Measurements from ENCODE around the gene EDC3. TPM values are rescaled to one million over a fixed set of nuclear protein-coding genes. Genes with fewer than 3 reads are reported as not detected.
"Not testable (repeated sequence)": the region's sequence is repeated elsewhere in the genome, so short reads cannot be mapped to it uniquely, and the experiment has no call there.

EDC3 gene
- total RNA-seq, 1 donor from 2014 or later, result 43.4 TPM

DNA sequence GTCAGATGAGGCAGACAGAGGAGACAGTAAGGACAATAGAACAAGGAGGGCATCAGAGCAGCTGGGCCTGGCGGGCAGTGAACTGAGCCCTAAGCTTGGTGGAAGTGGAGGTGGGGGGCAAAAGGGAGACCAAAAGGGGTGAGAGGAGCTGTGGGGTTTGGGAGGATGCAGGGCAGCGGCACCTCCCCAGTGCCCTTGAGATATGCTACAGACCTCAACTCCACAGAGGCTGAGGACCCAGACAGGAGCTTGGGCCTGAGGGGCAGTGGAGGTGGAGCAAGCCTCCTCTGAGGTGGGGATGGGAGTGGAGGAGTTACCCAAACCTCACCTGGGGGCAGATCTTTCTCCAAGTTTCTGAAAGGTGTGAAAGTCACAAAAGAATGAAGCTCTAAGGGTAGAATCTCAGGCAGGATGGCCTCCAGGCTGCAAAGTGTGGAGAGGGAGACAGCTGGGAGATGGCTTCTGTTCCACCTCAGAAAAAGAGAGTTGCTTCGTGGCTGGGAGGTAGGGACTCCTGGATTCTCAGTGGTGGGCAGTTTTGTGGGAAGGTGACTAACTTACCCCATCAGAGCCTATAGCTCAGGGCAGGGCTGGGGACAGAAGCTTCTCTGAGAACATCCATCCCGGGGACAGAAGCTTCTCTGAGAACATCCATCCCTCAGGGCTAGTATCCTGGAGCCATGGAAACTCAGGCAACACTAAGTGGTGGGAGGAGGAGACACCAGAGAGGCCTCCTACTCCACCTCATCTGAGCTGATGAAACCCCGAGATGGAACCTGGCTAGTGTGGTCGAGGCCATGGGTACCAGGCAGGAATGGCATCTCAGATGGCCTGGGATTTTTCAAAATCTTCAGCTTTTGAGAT is 82.5 kb downstream of the EDC3 start:
- intact Hi-C loops (cut with micrococcal nuclease), result loop anchor here (10.0 kb wide), 1 partner anchor 619 kb away; the partner anchor contains the start of genes PML and STOML1

GRCh38 chr15:74612677-74613076 is 83.1 kb downstream of the EDC3 start:
- intact Hi-C loops (cut with micrococcal nuclease), result loop anchor here (10.0 kb wide), 1 partner anchor 618 kb away; the partner anchor contains the start of genes PML and STOML1

DNA sequence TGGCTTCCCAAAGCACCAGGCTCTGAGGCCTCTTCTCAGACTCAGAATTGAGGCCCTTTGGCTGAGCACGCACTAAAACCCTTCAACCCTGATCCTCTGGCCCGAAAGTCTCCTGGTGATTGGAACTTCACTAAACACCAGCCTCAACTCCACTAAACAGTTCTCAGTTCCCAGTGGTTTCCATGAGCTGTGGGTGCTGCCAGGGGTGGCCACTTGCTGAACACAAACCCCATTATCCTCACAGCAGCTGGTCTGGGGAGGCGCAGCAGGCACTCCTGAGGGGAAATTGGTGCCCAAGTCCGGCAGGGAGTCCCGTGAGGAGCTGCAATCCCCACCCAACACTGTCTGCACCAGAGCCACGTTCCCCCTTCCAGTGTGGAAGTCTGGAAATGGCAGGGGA is 84.0 kb downstream of the EDC3 start:
- intact Hi-C loops (cut with micrococcal nuclease), result loop anchor here (10.0 kb wide), 1 partner anchor 617 kb away; the partner anchor contains the start of genes PML and STOML1

DNA sequence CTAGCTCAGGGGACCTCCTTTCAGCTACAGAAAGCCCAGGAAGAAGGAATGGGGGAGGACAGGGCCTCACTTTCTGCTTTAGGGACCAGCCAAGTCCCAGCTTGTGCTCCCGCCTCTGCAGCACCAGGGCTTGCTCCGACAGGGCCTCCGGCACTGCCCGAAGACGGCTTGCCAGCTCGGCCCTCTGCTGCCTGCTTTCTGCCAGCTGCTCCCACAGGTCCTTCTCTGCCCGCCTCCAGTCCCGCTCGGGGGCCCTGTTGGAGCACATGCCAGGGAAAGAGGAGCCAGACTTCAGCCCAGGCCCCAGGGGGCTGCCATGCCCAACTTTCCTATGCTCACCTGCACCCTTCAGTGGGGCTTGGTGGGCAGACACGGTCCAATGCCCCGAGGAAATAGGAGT is 84.5 kb downstream of the EDC3 start:
- intact Hi-C loops (cut with micrococcal nuclease), result loop anchor here (10.0 kb wide), 1 partner anchor 617 kb away; the partner anchor contains the start of genes PML and STOML1

DNA sequence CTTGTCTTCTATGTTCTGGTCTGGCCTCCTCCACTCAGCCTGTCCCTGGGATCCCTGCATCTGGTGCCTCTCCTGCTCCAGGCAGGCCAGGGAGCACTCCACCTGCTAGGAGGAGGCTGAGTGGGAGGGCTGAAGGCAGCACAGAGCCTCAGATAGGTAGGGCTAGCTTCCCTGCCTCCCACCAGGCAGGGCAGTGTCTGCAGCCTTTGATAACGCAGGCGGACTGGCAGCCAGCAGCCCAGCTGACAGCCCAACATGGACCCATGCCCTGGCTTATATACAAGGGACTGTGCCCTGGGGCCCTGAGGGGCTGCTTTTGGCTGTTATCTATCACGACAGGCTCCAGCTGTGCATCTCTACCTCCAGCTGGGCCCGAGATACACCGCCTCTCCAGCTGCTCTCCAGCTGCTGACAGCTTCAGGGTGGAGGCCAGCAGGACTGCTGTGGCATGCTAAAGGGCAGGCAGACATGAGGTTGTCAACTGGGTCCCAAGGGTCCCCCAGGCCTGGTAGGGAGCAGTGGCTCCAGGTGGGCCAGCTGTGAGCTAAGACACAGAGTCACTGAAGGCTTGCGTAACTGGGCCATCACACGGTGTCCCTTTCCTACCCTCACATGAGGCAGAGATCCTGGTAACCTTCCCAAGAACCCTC is 85.4 kb downstream of the EDC3 start:
- intact Hi-C loops (cut with micrococcal nuclease), result loop anchor here (10.0 kb wide), 1 partner anchor 616 kb away; the partner anchor contains the start of genes PML and STOML1

DNA sequence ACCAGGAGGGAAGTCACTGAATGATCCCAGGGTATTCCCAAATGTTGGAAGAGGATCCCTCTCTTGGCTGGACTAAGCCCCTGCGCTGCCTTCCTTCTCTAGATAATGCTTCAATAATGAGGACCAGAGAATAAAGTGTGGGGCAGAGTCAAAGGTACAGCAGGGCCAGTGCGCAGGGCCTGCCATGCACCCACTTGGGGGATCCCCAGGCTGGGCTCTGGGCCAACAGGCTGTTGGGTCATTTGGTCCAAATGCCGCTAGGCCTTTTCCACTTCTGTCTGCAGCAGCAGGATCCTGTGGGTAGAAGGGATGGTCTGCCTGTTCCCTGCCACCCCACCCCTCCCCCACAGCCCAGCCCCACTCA is 85.9 kb downstream of the EDC3 start:
- intact Hi-C loops (cut with micrococcal nuclease), result loop anchor here (10.0 kb wide), 1 partner anchor 615 kb away; the partner anchor contains the start of genes PML and STOML1

- intact Hi-C loops (cut with micrococcal nuclease), result no loop called here
Measured at GRCh38 chr15:74608786-74609185, 87.0 kb downstream of the EDC3 start.

- intact Hi-C loops (cut with micrococcal nuclease), result no loop called here
Measured at GRCh38 chr15:74605795-74606150, 90.1 kb downstream of the EDC3 start.

- intact Hi-C loops (cut with micrococcal nuclease), result no loop called here
Measured at GRCh38 chr15:74604983-74605794, 90.6 kb downstream of the EDC3 start.

DNA sequence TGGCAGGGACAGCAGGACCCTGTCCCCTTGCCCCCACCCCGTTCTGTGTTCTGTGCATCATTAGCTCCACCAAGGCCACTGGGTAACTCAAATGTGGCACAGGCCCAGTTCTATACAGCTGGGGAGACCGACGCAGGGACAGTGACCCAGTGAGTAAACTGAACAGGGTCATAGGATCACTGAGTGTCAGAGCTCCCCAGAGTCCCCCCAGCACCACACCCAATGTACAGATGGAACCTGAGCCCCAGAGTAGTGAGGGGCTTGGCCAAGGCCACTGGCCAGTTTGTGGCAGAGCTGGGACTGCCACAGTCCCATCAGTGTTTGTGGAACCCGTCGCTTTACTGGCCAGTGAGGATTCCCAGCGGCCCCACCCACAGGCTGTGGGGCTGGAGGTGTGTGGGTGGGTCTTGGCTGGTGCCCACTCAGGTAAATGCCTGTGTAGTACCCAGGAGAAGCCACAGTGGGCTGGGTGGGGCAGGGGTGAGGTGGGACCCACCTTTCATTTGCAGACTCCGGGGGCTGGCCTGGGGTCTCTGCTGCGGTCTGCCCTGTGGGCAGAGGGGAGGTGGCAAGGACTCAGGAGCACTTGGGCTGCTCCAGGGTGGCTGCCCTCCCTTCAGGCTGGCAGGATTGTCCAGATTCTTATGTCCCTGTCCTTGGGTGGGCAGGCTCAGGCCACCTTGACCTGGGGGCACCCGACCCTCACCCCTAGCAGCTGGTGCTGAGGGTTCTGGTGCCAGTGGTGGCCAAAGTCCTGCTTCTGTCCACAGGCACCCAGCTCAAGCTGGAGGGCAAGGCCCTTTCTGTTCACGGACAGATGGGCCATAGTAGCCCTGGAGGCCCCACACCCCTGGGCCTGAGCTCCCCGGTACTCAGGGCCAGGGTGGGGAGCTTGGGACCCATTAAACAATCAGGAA is 91.8 kb downstream of the EDC3 start:
- intact Hi-C loops (cut with micrococcal nuclease), result no loop called here

GRCh38 chr15:74603026-74603788 is 92.6 kb downstream of the EDC3 start:
- intact Hi-C loops (cut with micrococcal nuclease), result no loop called here

GRCh38 chr15:74599156-74599555 is 96.7 kb downstream of the EDC3 start:
- intact Hi-C loops (cut with micrococcal nuclease), result no loop called here

DNA sequence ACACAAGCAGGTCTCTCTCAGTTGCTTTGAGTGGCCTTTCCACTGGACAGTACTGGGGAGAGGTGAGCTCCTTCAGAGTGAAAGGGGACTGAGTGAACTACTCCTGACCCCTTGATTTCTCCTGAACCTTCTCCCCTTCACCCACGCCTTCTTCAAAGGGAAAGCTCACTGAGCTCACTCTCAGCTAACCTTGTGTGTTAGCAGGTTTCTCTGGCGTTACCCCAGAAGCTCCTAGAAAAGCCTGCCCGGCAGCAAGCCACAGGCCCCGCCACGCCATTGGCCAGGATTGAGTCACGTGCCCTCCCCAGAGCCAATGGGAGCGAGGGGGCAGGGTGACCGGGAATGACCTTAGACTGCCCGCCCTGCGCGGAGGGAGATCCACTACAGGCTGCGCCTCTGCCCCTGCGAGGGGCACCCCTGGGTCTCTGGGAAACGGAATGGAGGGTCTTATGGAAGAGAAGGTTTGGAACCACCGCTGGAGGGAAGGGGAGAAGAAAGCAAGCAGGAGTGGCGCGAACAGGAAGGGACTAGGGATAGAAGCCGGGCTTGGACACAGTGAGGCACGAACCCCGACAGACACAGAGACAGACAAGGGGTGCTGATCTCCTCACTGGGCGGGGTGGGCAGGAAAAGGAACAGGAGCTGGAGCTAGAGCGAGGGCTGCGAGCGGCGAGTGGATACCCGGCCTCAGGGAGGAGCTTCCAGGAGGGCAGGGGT is 97.5 kb downstream of the EDC3 start:
- intact Hi-C loops (cut with micrococcal nuclease), result loop anchor here (1.0 kb wide), 3 partner anchors 16 to 137 kb away; partner anchors contain the start of genes ARID3B and UBL7

DNA sequence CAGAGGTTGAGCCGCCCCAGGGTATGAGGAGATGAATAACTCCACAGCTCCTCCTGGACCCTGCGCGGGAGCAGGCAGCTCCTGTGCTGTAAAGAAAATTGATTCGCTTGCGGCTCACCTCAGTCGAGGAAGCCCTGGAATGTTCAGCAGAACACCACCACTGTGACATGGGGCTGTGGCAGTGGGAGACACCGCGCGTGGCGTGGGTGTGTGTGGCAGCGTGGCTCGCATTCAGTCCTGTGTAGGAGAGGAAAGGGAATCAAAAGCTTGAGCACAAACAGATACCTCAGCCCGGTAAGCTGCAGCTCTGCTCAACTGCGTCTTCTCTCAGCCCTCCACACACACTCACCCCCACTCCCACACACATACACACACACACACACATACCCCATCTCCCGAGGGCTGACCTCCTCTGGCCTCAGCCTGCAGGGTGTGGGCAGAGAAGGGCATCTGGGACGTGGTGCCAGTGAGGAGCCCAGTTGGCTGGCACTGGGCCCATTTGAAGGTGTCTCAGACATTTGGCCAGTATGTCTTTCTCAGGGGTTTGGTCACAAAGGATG is 98.6 kb downstream of the EDC3 start:
- intact Hi-C loops (cut with micrococcal nuclease), result not testable (repeated sequence)

- intact Hi-C loops (cut with micrococcal nuclease), result not testable (repeated sequence)
Measured at GRCh38 chr15:74596736-74597135, 99.1 kb downstream of the EDC3 start.

- intact Hi-C loops (cut with micrococcal nuclease), result no loop called here
Measured at GRCh38 chr15:74595271-74595670, 100.6 kb downstream of the EDC3 start.

DNA sequence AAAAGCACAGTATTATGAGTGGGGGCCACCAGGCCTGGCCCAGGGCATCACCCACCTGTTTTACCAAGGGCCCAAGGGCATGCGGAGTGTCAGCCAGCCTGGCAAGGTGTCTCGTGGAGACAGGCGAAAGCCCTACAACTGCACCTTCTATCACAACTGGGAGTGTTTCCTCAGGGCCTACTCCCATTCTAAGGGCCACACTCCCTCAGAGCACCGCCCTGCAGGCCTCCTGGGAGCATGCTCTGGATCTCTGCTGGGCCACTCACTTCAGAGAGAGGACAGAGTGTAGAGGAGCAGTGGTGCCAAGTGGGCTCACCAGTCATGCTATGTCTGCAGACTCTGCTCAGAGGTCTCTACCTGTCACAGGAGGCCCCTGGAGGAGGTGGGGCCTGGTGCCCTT is 101.4 kb downstream of the EDC3 start:
- intact Hi-C loops (cut with micrococcal nuclease), result no loop called here

DNA sequence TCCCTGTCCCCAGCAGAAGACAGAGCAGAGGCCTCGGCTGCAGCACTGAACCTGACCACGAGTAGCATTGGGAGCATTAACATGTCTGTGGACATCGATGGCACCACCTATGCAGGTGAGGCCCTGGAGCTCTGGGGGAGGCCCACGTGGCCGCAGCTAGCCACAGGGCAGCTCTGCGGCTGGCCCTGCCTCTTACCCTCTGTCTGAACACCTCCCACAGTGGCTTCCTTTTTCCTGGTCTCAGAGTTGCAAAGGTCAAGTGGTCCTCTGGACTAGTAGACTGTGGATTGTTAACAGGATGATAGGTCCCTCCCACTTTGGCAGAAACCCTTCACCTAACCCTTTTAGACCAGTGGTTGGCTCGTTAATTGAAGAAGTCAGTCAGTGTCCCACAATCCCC is 102.7 kb downstream of the EDC3 start:
- intact Hi-C loops (cut with micrococcal nuclease), result no loop called here

DNA sequence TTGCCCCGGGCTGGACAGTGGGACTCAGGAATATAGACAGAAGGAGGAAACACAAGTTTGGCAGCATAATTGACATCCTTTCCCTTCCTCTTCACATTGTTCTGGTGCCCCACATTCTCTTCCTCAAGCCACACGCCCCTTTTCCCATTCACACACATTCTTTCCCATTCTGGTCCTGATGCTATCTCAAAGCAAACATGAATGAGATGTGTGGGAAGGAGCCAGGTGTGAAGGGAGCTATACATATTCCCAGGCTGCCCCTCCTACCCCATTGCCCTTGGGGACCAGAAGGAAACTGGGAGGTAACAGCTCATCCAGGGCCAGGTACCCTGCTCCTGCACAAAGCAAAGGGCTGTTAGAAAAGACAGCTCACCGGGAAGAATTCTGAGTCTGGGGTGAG is 103.6 kb downstream of the EDC3 start:
- intact Hi-C loops (cut with micrococcal nuclease), result no loop called here
